Stimulated activated CD4-positive, alpha-beta T cell treated with anti-CD3 and anti-CD28 coated beads, TNF-alpha, amount 100 ng/mL, for 1 hour (primary cell): ENCODE results near the gene MAN1B1.
A peak's percentile ranks its signal among the peaks of the same experiment; 100 is the strongest.

ENCODE experiments used
- DNase-seq, 3 donors: peaks; one replicate each; pipeline ENCODE4 v3.0.0-alpha.2; 2020; ENCODE audit warnings: low read depth in 3 of 3, low spot score in 1 of 3

The MAN1B1 gene

GRCh38 chr9:137086531-137087408 is at the start of gene MAN1B1:
Gene MAN1B1, plus strand, starts transcription at chr9:137086985. Its CDS starts 15 bp downstream, at chr9:137087000.
- DNase-seq = peak; percentile 97 to 100 (median 99)

- no peak for DNase-seq
These were observed 49.8 kb upstream of the MAN1B1 start for GRCh38 chr9:137037035-137037434.

GRCh38 chr9:137037483-137037882 is 49.3 kb upstream of the MAN1B1 start:
- DNase-seq = no peak

GRCh38 chr9:137038916-137039315 is 47.9 kb upstream of the MAN1B1 start:
- no peak for DNase-seq

- DNase-seq = no peak
These were observed 47.0 kb upstream of the MAN1B1 start for GRCh38 chr9:137039611-137040366.

DNA sequence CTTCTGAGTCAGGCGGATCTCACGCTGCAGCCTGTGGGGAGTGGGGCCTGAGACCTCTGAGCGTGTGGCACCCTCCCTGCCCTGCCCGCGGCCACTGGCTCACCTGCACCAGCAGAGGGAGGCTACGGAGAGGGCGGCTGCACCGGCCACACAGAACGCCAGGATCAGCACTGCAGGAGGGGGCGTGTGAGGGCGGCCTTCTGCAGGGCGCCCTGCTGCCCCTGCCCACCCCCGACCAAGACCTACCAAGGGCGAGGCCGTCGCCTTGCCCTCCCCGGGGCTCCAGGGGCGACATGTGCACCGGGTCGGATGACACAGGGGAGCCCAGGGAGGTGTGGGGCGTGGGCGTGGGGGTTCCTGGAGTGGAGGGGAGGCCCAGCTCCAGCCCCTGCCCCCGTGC is 46.2 kb upstream of the MAN1B1 start:
- no peak for DNase-seq

- no peak for DNase-seq
These were observed 45.7 kb upstream of the MAN1B1 start for GRCh38 chr9:137041124-137041523.

DNA sequence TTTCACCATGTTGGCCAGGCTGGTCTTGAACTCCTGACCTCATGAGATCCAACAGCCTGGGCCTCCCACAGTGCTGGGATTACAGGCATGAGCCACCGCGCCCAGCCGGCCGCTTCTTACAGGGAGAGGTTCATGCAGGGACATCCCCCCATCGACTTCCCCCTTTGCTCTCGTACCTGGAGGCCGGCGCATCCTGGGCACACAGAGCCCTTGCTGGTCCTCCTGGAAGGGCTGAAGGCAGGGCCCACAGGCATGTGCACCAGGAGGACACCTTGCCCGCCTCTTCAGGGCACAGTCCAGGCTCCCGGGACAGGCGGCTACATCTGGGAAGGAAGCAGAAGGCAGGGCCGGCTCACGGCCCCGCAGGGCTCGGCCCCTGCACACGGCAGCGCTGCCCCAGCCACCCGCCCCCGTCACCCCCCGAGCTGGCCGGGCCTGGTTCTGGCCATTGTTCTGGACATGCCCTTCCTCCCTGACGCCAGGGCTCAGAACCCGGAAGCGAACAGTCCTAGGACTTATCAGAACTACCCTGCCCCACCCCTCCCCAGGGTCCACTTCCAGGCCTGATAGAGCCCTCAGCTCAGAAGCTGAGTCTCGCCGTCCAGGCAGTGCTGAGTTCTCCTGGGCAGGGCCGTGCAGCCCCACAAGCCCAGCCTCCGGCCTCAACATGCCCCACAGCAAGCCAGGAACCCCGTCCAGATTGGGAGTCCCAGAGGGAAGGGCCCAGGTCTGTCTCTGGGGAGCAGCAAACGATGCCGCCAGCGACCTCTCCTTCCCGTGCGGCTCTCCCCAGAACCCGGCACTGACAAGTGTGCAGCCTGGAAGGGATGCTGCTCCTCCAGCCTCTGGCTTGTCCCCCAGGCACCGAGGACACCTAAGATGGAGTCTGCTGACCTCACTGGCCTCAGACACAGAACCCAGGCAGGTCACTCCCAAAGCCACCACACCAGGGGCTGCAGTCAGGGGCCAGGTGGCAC is 43.7 kb upstream of the MAN1B1 start:
- DNase-seq = no peak

- no peak for DNase-seq
These were observed 42.7 kb upstream of the MAN1B1 start for GRCh38 chr9:137044037-137044436.

GRCh38 chr9:137044502-137045177 is 42.1 kb upstream of the MAN1B1 start:
- no peak for DNase-seq

- no peak for DNase-seq
These were observed 41.3 kb upstream of the MAN1B1 start for GRCh38 chr9:137045294-137046087.

- DNase-seq = peak; percentile 51 to 74 (median 54)
These were observed 40.5 kb upstream of the MAN1B1 start, which contains the start of gene NPDC1 for GRCh38 chr9:137046088-137046787. Gene NPDC1, minus strand, starts transcription at chr9:137046177. Its CDS starts 188 bp downstream, at chr9:137045989.

- no peak for DNase-seq
These were observed 37.9 kb upstream of the MAN1B1 start for GRCh38 chr9:137048655-137049543.

- peak in 1 of 3 donors; percentile 37 for DNase-seq
These were observed 37.0 kb upstream of the MAN1B1 start for GRCh38 chr9:137049544-137050449.

DNA sequence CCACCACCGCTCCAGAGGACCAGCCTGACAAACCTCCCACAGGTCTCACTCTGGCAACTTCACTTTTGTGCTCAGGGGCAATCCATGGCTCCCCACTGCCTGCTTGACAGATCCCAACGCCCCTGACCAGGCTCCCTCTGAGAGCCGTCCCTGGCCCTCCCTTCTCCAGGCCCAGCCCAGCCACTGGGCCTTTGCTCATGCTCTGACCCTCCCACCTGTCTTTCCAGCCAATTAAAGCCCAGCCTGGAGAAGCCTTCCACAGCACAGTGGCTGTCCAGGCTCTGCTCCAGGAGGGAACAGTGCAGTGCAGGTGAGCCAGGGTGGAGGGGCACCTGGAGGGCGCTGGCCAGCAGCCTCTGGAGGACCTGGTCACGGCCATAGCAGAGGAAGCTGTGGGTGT is 36.2 kb upstream of the MAN1B1 start:
- DNase-seq = no peak

DNA sequence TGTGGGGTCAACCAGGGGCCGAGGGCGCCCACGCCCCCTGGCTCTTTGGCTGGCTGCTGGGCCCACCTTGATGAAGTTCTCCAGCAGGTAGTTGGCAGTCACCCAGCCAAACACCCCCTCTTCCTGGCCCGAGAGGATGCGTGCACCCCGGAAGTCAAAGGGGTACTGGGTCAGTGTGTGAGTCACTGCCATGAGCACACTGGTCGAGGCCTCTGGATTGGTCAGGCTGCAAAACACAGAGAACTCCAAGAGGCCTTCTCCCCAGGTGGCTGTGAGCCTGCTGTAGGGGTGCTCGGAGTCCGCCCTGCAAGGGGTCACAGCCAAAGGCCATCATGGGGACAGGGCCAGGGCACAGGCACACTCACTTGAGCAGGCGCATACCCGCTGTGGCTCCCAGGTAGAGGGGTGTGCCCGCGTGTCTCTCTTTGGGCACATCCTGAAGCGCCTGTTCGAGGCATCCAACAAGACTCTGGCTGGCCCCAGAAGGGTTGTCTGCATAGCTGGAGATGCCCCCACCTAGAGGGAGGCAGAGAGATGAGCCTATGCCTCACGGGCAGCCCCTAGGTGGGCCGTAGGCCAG is 35.5 kb upstream of the MAN1B1 start:
- no peak for DNase-seq
